Lower leg skin (tissue), 3 donors: ENCODE results near the gene IL12RB2.

Experiments used
- CTCF ChIP-seq, 3 donors: fragments of 450-650 bp; IDR thresholded peaks; one replicate each; pipeline ENCODE4 v1.5.1; 2016; ENCODE audit warnings: antibody characterized with exemption in 3 of 3, mild to moderate bottlenecking in 3 of 3, moderate library complexity in 2 of 3
- POLR2A ChIP-seq, 2 donors: fragments of 450-650 bp; IDR thresholded peaks; one replicate each; pipeline ENCODE4 v1.6.1; 2016 to 2017; ENCODE audit warnings: antibody characterized with exemption in 2 of 2, mild to moderate bottlenecking in 1 of 2, moderate library complexity in 1 of 2

- TF ChIP-seq CTCF (IDR thresholded peaks at IDR 0.05) = no peak
- TF ChIP-seq POLR2A (IDR thresholded peaks at IDR 0.05) = no peak
Measured at GRCh38 chr1:67414574-67414973, 106.9 kb downstream of the IL12RB2 start.
